ENCODE data around the gene ILF2. TPM values are rescaled to one million over a fixed set of nuclear protein-coding genes. Genes with fewer than 3 reads are reported as not detected.
A peak's percentile ranks its signal among the peaks of the same experiment; 100 is the strongest.

The ILF2 gene
- total RNA-seq, 2 donors from 2014 or later: 116 to 122 TPM

DNA sequence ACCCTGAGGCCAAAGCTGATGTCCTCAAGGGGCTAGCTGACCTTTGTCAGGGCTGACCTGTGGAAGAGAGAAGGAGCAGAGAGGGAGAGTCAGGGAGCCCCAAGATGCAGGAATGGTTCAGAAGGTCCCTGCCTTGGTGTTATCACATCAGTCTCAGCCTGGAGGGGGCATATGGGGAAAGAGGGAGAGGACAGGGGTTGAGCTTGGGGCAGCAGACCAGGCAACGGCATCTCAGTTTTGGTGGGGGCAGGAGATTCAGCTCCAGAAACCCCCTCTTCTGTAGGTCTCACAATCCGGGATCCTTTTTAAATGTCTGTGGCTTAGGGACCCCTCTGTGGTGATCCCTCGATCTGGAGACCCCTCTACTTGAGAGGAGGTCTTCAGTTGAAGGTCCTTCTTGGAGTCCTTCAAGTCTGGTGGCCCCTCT is 44.3 kb downstream of the ILF2 start:
- Histone ChIP-seq H3K4me3 (peak overlapping the region; percentile 37 to 45), H3K27me3 (replicated peaks; ENCODE audit: insufficient read depth) (no peaks in the 10 kb centered on the region), H3K36me3 (no peaks in the 10 kb centered on the region), H3K9me3 (no peaks in the 10 kb centered on the region), H3K27ac (peak overlapping the region; percentile 84), H3K4me1 (replicated peaks) (peaks cover 5% of the 10 kb centered on the region)
- WGBS: 58% methylated on average over 2 of the region's 3 CpGs
- DNase-seq (ENCODE audit: low spot score): no peak
- intact Hi-C loops (cut with DNase I): loop anchor here (5.0 kb wide), 1 partner anchor 54 kb away; no protein-coding TSS in a partner anchor
- TF ChIP-seq POLR2A (IDR thresholded peaks at IDR 0.05): no peak
- no peak for TF ChIP-seq CTCF (IDR thresholded peaks at IDR 0.05)
- TF ChIP-seq POLR2AphosphoS5 (IDR thresholded peaks at IDR 0.05): no peak

DNA sequence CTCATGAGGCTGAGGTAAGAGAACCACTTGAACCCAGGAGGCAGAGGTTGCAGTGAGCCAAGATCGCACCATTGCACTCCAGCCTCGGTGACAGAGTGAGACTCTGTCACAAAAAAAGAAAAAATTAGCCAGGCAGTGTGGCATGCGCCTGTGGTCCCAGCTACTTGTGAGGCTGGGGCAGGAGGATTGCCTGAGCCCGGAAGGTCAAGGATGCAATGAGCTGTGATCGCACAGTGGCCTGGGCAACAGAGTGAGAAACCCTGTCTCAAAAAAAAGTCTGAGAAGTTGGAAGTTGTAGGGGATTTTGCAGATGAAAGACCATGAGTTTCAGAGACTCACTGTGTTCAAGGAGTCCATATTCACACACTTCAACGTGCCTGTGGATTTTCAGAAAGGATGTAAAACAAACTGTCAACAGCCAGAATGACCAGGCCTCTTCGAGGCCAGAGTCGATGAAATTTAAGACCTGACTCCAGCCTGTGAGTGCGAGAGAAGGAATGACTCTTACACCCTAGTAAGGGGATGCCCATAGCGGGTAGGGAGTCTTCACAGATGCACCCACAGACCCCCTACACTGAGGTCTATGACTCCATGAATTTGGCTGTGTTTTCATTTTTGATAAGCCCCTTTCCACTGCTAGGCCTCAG is 45.7 kb downstream of the ILF2 start:
- no peaks in the 10 kb centered on the region for H3K27me3 ChIP-seq (replicated peaks; ENCODE audit: insufficient read depth)
- no peak overlapping the region for H3K4me3 ChIP-seq
- no peaks in the 10 kb centered on the region for H3K36me3 ChIP-seq
- intact Hi-C loops (cut with DNase I): loop anchor here (5.0 kb wide), 1 partner anchor 53 kb away; no protein-coding TSS in a partner anchor
- H3K9me3 ChIP-seq: no peaks in the 10 kb centered on the region
- WGBS: 92% methylated on average over 10 of the region's 10 CpGs
- peaks cover 5% of the 10 kb centered on the region for H3K4me1 ChIP-seq (replicated peaks)
- no peak overlapping the region for H3K27ac ChIP-seq
- no peak for DNase-seq (ENCODE audit: low spot score)
- no peak for TF ChIP-seq POLR2A (IDR thresholded peaks at IDR 0.05)
- no peak for TF ChIP-seq CTCF (IDR thresholded peaks at IDR 0.05)

GRCh38 chr1:153623101-153623500 is 47.7 kb downstream of the ILF2 start:
- Histone ChIP-seq H3K4me1 (replicated peaks) (peaks cover 5% of the 10 kb centered on the region), H3K27me3 (replicated peaks; ENCODE audit: insufficient read depth) (no peaks in the 10 kb centered on the region), H3K9me3 (no peaks in the 10 kb centered on the region), H3K4me3 (no peak overlapping the region), H3K27ac (no peak overlapping the region), H3K36me3 (no peaks in the 10 kb centered on the region)
- WGBS: 77% methylated on average over 7 of the region's 7 CpGs
- DNase-seq (ENCODE audit: low spot score): no peak
- no peak for TF ChIP-seq CTCF (IDR thresholded peaks at IDR 0.05)
- TF ChIP-seq POLR2AphosphoS5 (IDR thresholded peaks at IDR 0.05): no peak
- no peak for TF ChIP-seq POLR2A (IDR thresholded peaks at IDR 0.05)
- intact Hi-C loops (cut with DNase I): no loop called here

- DNase-seq (ENCODE audit: low spot score): no peak
- no peaks in the 10 kb centered on the region for H3K36me3 ChIP-seq
- TF ChIP-seq POLR2A (IDR thresholded peaks at IDR 0.05): no peak
- H3K27me3 ChIP-seq (replicated peaks; ENCODE audit: insufficient read depth): no peaks in the 10 kb centered on the region
- intact Hi-C loops (cut with DNase I): no loop called here
- H3K4me3 ChIP-seq: no peak overlapping the region
- H3K9me3 ChIP-seq: no peaks in the 10 kb centered on the region
- no peak overlapping the region for H3K27ac ChIP-seq
- H3K4me1 ChIP-seq (replicated peaks): no peaks in the 10 kb centered on the region
- WGBS: 89% methylated on average over 6 of the region's 6 CpGs
Observed at GRCh38 chr1:153619171-153619570, 51.6 kb downstream of the ILF2 start.

- Histone ChIP-seq H3K27me3 (replicated peaks; ENCODE audit: insufficient read depth) (no peaks in the 10 kb centered on the region), H3K27ac (no peak overlapping the region), H3K4me1 (replicated peaks) (no peaks in the 10 kb centered on the region), H3K4me3 (no peak overlapping the region), H3K36me3 (no peaks in the 10 kb centered on the region), H3K9me3 (no peaks in the 10 kb centered on the region)
- no peak for TF ChIP-seq POLR2AphosphoS5 (IDR thresholded peaks at IDR 0.05)
- peak in 1 of 4 experiments; percentile 40 for TF ChIP-seq CTCF (IDR thresholded peaks at IDR 0.05)
- no peak for DNase-seq (ENCODE audit: low spot score)
- WGBS: 94% methylated on average over 6 of the region's 6 CpGs
- intact Hi-C loops (cut with DNase I): no loop called here
Observed at GRCh38 chr1:153617663-153618062, 53.1 kb downstream of the ILF2 start.

All from prostate gland (tissue), 2 donors.